ENCODE measurements around the gene MRGPRX3.
"Not testable (repeated sequence)": the region's sequence is repeated elsewhere in the genome, so short reads cannot be mapped to it uniquely, and the experiment has no call there.

Gene MRGPRX3

GRCh38 chr11:18132341-18132740, at the start of gene MRGPRX3:
MRGPRX3 (plus strand) TSS chr11:18132571; CDS start chr11:18137203, 4,632 bp downstream.
- H3K4me1 Mint-ChIP-seq: no peaks in the 10 kb centered on the region
- no peak within 1 kb of the TSS for H3K4me3 Mint-ChIP-seq
- no peak for DNase-seq
- H3K27me3 Mint-ChIP-seq: peaks cover 38% of the 10 kb centered on the region
- CTCF ChIA-PET: no interaction called here
- no peaks in the 10 kb centered on the region for H3K9me3 Mint-ChIP-seq
- no peaks in the 10 kb centered on the region for H3K36me3 Mint-ChIP-seq
- H3K27ac Mint-ChIP-seq: no peak within 1 kb of the TSS

- Mint-ChIP-seq H3K9me3 (no peaks in the 10 kb centered on the region), H3K4me3 (no peak overlapping the region), H3K27ac (no peak overlapping the region), H3K4me1 (no peaks in the 10 kb centered on the region), H3K36me3 (peaks cover 43% of the 10 kb centered on the region), H3K27me3 (no peaks in the 10 kb centered on the region)
- DNase-seq: no peak
- CTCF ChIA-PET: interaction anchor here (0.8 kb wide), 1 partner anchor 10 kb away, joined by 3 read pairs; no protein-coding TSS in a partner anchor
Measured at GRCh38 chr11:18088366-18088765, 44.0 kb upstream of the MRGPRX3 start.

- no peak for DNase-seq
- Mint-ChIP-seq H3K9me3 (no peaks in the 10 kb centered on the region), H3K27me3 (no peaks in the 10 kb centered on the region), H3K4me1 (no peaks in the 10 kb centered on the region), H3K27ac (no peak overlapping the region), H3K36me3 (peaks cover 45% of the 10 kb centered on the region), H3K4me3 (no peak overlapping the region)
- CTCF ChIA-PET: no interaction called here
Measured at GRCh38 chr11:18088966-18089365, 43.4 kb upstream of the MRGPRX3 start.

- Mint-ChIP-seq H3K4me1 (no peaks in the 10 kb centered on the region), H3K27ac (no peak overlapping the region), H3K9me3 (no peaks in the 10 kb centered on the region), H3K4me3 (no peak overlapping the region), H3K27me3 (no peaks in the 10 kb centered on the region), H3K36me3 (peaks cover 49% of the 10 kb centered on the region)
- DNase-seq: no peak
- CTCF ChIA-PET: interaction anchor here (1.6 kb wide), 1 partner anchor 15 kb away, joined by 6 read pairs; the partner anchor contains the start of gene SAAL1
Measured at GRCh38 chr11:18091731-18092130, 40.6 kb upstream of the MRGPRX3 start.

GRCh38 chr11:18093959-18094358, 38.4 kb upstream of the MRGPRX3 start:
- H3K27me3 Mint-ChIP-seq: no peaks in the 10 kb centered on the region
- no peaks in the 10 kb centered on the region for H3K9me3 Mint-ChIP-seq
- DNase-seq: no peak
- no peak overlapping the region for H3K4me3 Mint-ChIP-seq
- H3K27ac Mint-ChIP-seq: no peak overlapping the region
- CTCF ChIA-PET: interaction anchor here (0.7 to 1.6 kb wide), 4 partner anchors 10 to 22 kb away, joined by 3 to 6 read pairs (median 4); partner anchors contain the start of gene SAAL1
- H3K4me1 Mint-ChIP-seq: peaks cover 4% of the 10 kb centered on the region
- H3K36me3 Mint-ChIP-seq: peaks cover 41% of the 10 kb centered on the region

GRCh38 chr11:18100926-18101656, 31.3 kb upstream of the MRGPRX3 start:
- Mint-ChIP-seq H3K4me1 (peaks cover 24% of the 10 kb centered on the region), H3K9me3 (no peaks in the 10 kb centered on the region), H3K27ac (no peak overlapping the region), H3K36me3 (peaks cover 26% of the 10 kb centered on the region), H3K27me3 (peaks cover 3% of the 10 kb centered on the region), H3K4me3 (no peak overlapping the region)
- no peak for DNase-seq
- CTCF ChIA-PET: no interaction called here

GRCh38 chr11:18105086-18105801, 27.1 kb upstream of the MRGPRX3 start:
- CTCF ChIA-PET: interaction anchor here (0.6 to 3.7 kb wide), 9 partner anchors 11 to 655 kb away, joined by 3 to 27 read pairs (median 5); no protein-coding TSS in a partner anchor
- H3K9me3 Mint-ChIP-seq: no peaks in the 10 kb centered on the region
- H3K4me3 Mint-ChIP-seq: peak overlapping the region; percentile 91
- no peak for DNase-seq
- H3K36me3 Mint-ChIP-seq: peaks cover 22% of the 10 kb centered on the region
- H3K27ac Mint-ChIP-seq: peak overlapping the region; percentile 81
- H3K27me3 Mint-ChIP-seq: peaks cover 7% of the 10 kb centered on the region
- peaks cover 22% of the 10 kb centered on the region for H3K4me1 Mint-ChIP-seq

- peak; percentile 91 for DNase-seq
- Mint-ChIP-seq H3K27me3 (peaks cover 8% of the 10 kb centered on the region), H3K36me3 (peaks cover 20% of the 10 kb centered on the region), H3K9me3 (no peaks in the 10 kb centered on the region), H3K4me3 (peak within 1 kb of the TSS; percentile 91), H3K27ac (peak within 1 kb of the TSS; percentile 81), H3K4me1 (peaks cover 22% of the 10 kb centered on the region)
- CTCF ChIA-PET: interaction anchor here (0.6 to 3.7 kb wide), 18 partner anchors 10 to 654 kb away, joined by 3 to 27 read pairs (median 4); no protein-coding TSS in a partner anchor
Measured at GRCh38 chr11:18105802-18106574, 26.4 kb upstream of the MRGPRX3 start, which contains the start of gene SAAL1. SAAL1 (minus strand) TSS chr11:18106082; CDS start chr11:18106041, 41 bp downstream.

GRCh38 chr11:18106688-18107087, 25.7 kb upstream of the MRGPRX3 start:
- H3K36me3 Mint-ChIP-seq: peaks cover 16% of the 10 kb centered on the region
- H3K27me3 Mint-ChIP-seq: peaks cover 15% of the 10 kb centered on the region
- H3K9me3 Mint-ChIP-seq: no peaks in the 10 kb centered on the region
- no peak overlapping the region for H3K27ac Mint-ChIP-seq
- H3K4me3 Mint-ChIP-seq: peak overlapping the region; percentile 1
- CTCF ChIA-PET: interaction anchor here (0.6 to 3.7 kb wide), 16 partner anchors 9 to 375 kb away, joined by 3 to 27 read pairs (median 4); no protein-coding TSS in a partner anchor
- peaks cover 17% of the 10 kb centered on the region for H3K4me1 Mint-ChIP-seq
- no peak for DNase-seq

- CTCF ChIA-PET: interaction anchor here (1.6 kb wide), 1 partner anchor 377 kb away, joined by 3 read pairs; no protein-coding TSS in a partner anchor
- Mint-ChIP-seq H3K4me3 (no peak overlapping the region), H3K27me3 (peaks cover 25% of the 10 kb centered on the region), H3K4me1 (peaks cover 12% of the 10 kb centered on the region), H3K36me3 (peaks cover 2% of the 10 kb centered on the region), H3K27ac (no peak overlapping the region), H3K9me3 (no peaks in the 10 kb centered on the region)
- DNase-seq: no peak
Measured at GRCh38 chr11:18108254-18108653, 24.1 kb upstream of the MRGPRX3 start.

GRCh38 chr11:18111005-18111404, 21.4 kb upstream of the MRGPRX3 start:
- H3K9me3 Mint-ChIP-seq: no peaks in the 10 kb centered on the region
- DNase-seq: no peak
- no peak overlapping the region for H3K4me3 Mint-ChIP-seq
- no peaks in the 10 kb centered on the region for H3K36me3 Mint-ChIP-seq
- CTCF ChIA-PET: interaction anchor here (1.1 to 1.4 kb wide), 3 partner anchors 119 to 380 kb away, joined by 3 to 5 read pairs (median 4); no protein-coding TSS in a partner anchor
- peaks cover 2% of the 10 kb centered on the region for H3K4me1 Mint-ChIP-seq
- H3K27me3 Mint-ChIP-seq: peaks cover 42% of the 10 kb centered on the region
- no peak overlapping the region for H3K27ac Mint-ChIP-seq

- H3K27ac Mint-ChIP-seq: no peak overlapping the region
- no peak overlapping the region for H3K4me3 Mint-ChIP-seq
- CTCF ChIA-PET: interaction anchor here (0.6 to 3.1 kb wide), 34 partner anchors 10 to 737 kb away, joined by 3 to 27 read pairs (median 4); partner anchors contain the start of genes SAAL1 and TSG101
- DNase-seq: peak; percentile 75
- H3K4me1 Mint-ChIP-seq: no peaks in the 10 kb centered on the region
- H3K36me3 Mint-ChIP-seq: no peaks in the 10 kb centered on the region
- H3K9me3 Mint-ChIP-seq: no peaks in the 10 kb centered on the region
- peaks cover 38% of the 10 kb centered on the region for H3K27me3 Mint-ChIP-seq
Measured at GRCh38 chr11:18115360-18116127, 16.8 kb upstream of the MRGPRX3 start.

GRCh38 chr11:18121331-18121828, 11.0 kb upstream of the MRGPRX3 start:
- H3K36me3 Mint-ChIP-seq, DNase-seq, H3K4me1 Mint-ChIP-seq, H3K4me3 Mint-ChIP-seq, H3K27ac Mint-ChIP-seq, CTCF ChIA-PET, H3K9me3 Mint-ChIP-seq, H3K27me3 Mint-ChIP-seq: not testable (repeated sequence)
